Keratinocyte (primary cell): ENCODE data around the gene EYS.

ENCODE experiments used
- EZH2 ChIP-seq: IDR thresholded peaks from one replicate; pipeline ENCODE4 v1.6.1; 2012; ENCODE audit warnings: inconsistent platforms, mild to moderate bottlenecking, low read length, moderate library complexity
- TF ChIP-seq, protein P1 (sequence below), 3 experiments: IDR thresholded peaks in 1 of 3; conservative IDR thresholded peaks in 1 of 3; optimal IDR thresholded peaks in 1 of 3; 2 replicates in 2 of 3; 3 replicates in 1 of 3; pipeline versions ENCODE3 to v1.5.1; 2011; ENCODE audit warnings: low read length in 3 of 3, mild to moderate bottlenecking in 3 of 3, moderate library complexity in 2 of 3, control low read depth in 1 of 3, inconsistent platforms in 1 of 3; ENCODE audit not compliant: insufficient read depth in 2 of 3; ENCODE audit errors: extremely low read depth in 1 of 3

- TF ChIP-seq, protein P1, sequence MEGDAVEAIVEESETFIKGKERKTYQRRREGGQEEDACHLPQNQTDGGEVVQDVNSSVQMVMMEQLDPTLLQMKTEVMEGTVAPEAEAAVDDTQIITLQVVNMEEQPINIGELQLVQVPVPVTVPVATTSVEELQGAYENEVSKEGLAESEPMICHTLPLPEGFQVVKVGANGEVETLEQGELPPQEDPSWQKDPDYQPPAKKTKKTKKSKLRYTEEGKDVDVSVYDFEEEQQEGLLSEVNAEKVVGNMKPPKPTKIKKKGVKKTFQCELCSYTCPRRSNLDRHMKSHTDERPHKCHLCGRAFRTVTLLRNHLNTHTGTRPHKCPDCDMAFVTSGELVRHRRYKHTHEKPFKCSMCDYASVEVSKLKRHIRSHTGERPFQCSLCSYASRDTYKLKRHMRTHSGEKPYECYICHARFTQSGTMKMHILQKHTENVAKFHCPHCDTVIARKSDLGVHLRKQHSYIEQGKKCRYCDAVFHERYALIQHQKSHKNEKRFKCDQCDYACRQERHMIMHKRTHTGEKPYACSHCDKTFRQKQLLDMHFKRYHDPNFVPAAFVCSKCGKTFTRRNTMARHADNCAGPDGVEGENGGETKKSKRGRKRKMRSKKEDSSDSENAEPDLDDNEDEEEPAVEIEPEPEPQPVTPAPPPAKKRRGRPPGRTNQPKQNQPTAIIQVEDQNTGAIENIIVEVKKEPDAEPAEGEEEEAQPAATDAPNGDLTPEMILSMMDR (optimal IDR thresholded peaks at IDR 0.05 in 1 of 3, IDR thresholded peaks at IDR 0.05 in 1 of 3, conservative IDR thresholded peaks at IDR 0.05 in 1 of 3; ENCODE audit: extremely low read depth in 1 of 3, insufficient read depth in 2 of 3, low read length in 3 of 3): no peak
- TF ChIP-seq EZH2: no peak
Observed at GRCh38 chr6:64113704-64114103, 1593.3 kb downstream of the EYS start.
